Prostate gland (tissue), 2 donors: Measurements from ENCODE around the gene GLE1.

Experiments
- POLR2A ChIP-seq: fragments of 450-650 bp; IDR thresholded peaks from one replicate; pipeline ENCODE4 v1.6.1; 2016; ENCODE audit warnings: antibody characterized with exemption, mild to moderate bottlenecking
- POLR2AphosphoS5 ChIP-seq: sonication (generic); formaldehyde crosslinking; IDR thresholded peaks from one replicate; pipeline ENCODE4 v1.6.1; 2017; ENCODE audit warnings: antibody characterized with exemption
- TF ChIP-seq, protein P1 (sequence below), 4 experiments: fragments of 200-600 bp in 2 of 4; fragments of 450-650 bp in 2 of 4; sonication (generic) in 2 of 4; IDR thresholded peaks; 1 replicate in 3 of 4; 2 replicates in 1 of 4; pipeline ENCODE4 v1.5.1; 2016 to 2019; ENCODE audit warnings: antibody characterized with exemption in 4 of 4, mild to moderate bottlenecking in 2 of 4, moderate library complexity in 2 of 4

DNA sequence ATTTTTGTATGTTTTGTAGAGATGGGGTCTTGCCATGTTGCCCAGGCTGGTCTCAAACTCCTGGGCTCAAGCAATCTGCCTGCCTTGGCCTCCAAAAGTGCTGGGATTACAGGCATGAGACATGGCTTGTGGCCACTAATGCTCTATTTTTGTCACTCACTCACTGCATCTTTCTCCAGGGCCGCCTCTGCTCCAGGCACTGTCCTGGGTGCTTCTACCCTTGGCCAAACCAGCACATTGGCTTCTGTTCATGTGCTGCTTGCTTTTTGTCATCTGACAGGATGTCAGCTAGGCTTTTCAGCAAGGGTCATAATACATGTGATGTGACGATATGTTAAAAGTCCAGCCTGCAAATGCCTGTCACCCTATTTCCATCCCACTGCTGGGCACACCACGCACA, 45.5 kb upstream of the GLE1 start:
- TF ChIP-seq POLR2A (no peak), POLR2AphosphoS5 (no peak)
- TF ChIP-seq, protein P1, sequence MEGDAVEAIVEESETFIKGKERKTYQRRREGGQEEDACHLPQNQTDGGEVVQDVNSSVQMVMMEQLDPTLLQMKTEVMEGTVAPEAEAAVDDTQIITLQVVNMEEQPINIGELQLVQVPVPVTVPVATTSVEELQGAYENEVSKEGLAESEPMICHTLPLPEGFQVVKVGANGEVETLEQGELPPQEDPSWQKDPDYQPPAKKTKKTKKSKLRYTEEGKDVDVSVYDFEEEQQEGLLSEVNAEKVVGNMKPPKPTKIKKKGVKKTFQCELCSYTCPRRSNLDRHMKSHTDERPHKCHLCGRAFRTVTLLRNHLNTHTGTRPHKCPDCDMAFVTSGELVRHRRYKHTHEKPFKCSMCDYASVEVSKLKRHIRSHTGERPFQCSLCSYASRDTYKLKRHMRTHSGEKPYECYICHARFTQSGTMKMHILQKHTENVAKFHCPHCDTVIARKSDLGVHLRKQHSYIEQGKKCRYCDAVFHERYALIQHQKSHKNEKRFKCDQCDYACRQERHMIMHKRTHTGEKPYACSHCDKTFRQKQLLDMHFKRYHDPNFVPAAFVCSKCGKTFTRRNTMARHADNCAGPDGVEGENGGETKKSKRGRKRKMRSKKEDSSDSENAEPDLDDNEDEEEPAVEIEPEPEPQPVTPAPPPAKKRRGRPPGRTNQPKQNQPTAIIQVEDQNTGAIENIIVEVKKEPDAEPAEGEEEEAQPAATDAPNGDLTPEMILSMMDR (IDR thresholded peaks at IDR 0.05), result no peak
